B cell (primary cell): ENCODE results near the gene BZW1. TPM values are rescaled to one million over a fixed set of nuclear protein-coding genes. Genes with fewer than 3 reads are reported as not detected.

Experiments
- ATAC-seq: fragments of 200-7000 bp; cut with Tn5 transposase; one replicate; pipeline ENCODE4 v1.10.0; 2021; ENCODE audit warnings: low read depth, mild to moderate bottlenecking, moderate number of reproducible peaks, moderate library complexity
- CTCF ChIA-PET: fragments of 350-600 bp; sonication (Branson Sonifier 250); formaldehyde crosslinking; loops from one replicate; lab custom pipeline; 2021; ENCODE audit warnings: antibody characterized with exemption, inconsistent platforms; lab: Charles Lee
- POLR2A ChIA-PET: fragments of 350-600 bp; sonication (Branson Sonifier 250); formaldehyde crosslinking; loops from one replicate; lab custom pipeline; 2021; ENCODE audit warnings: antibody characterized with exemption; lab: Charles Lee
- DNase-seq: peaks from one replicate; pipeline ENCODE4 v3.0.0; 2013
- H2AFZ ChIP-seq: 2 replicates; pipeline ENCODE4 v1.6.1; 2012; ENCODE audit warnings: mild to moderate bottlenecking, low read depth, low read length; ENCODE audit not compliant: insufficient read depth, poor library complexity, severe bottlenecking
- H3K27ac ChIP-seq, 2 donors: 1 replicate in 1 of 2; 2 replicates in 1 of 2; pipeline ENCODE4 v1.5.1; 2012 to 2013; ENCODE audit warnings: low read length in 2 of 2, mild to moderate bottlenecking in 2 of 2, moderate library complexity in 1 of 2
- H3K27me3 ChIP-seq, 4 experiments: fragments of 200-600 bp in 1 of 4; sonication (generic) in 1 of 4; replicated peaks in 1 of 4; 1 replicate in 2 of 4; 2 replicates in 2 of 4; pipeline versions ENCODE4 v1.6.1 to v1.7.0; 2013 to 2016; ENCODE audit warnings: low read length in 3 of 4, mild to moderate bottlenecking in 2 of 4, mixed read lengths in 1 of 4, moderate library complexity in 1 of 4; ENCODE audit not compliant: insufficient read depth in 4 of 4, control insufficient read depth in 3 of 4; ENCODE audit errors: control extremely low read depth in 1 of 4
- H3K36me3 ChIP-seq, 2 experiments: replicated peaks in 1 of 2; 1 replicate in 1 of 2; 2 replicates in 1 of 2; pipeline versions ENCODE4 v1.6.1 to v1.7.1; 2013; ENCODE audit warnings: low read length in 1 of 2; ENCODE audit not compliant: insufficient read depth in 2 of 2, control insufficient read depth in 1 of 2; ENCODE audit errors: control extremely low read depth in 1 of 2, extremely low read depth in 1 of 2
- H3K4me1 ChIP-seq, 2 donors: fragments of 200-600 bp in 1 of 2; sonication (generic) in 1 of 2; 1 replicate in 1 of 2; 2 replicates in 1 of 2; pipeline versions ENCODE4 v1.5.1 to v1.6.1; 2013 to 2017; ENCODE audit warnings: low read length in 2 of 2; ENCODE audit not compliant: control insufficient read depth in 2 of 2, insufficient read depth in 2 of 2
- H3K4me2 ChIP-seq: replicated peaks from 2 replicates; pipeline ENCODE3; 2012; ENCODE audit warnings: mild to moderate bottlenecking, low read depth, low read length; ENCODE audit not compliant: poor library complexity, severe bottlenecking
- H3K4me3 ChIP-seq, 5 experiments: fragments of 200-600 bp in 1 of 5; sonication (generic) in 1 of 5; 1 replicate in 3 of 5; 2 replicates in 2 of 5; pipeline versions ENCODE4 v1.5.1 to v1.7.0; 2011 to 2016; ENCODE audit warnings: low read length in 4 of 5, mild to moderate bottlenecking in 4 of 5, low read depth in 2 of 5, control low read depth in 1 of 5, moderate library complexity in 1 of 5; ENCODE audit not compliant: insufficient read depth in 1 of 5; ENCODE audit errors: control extremely low read depth in 1 of 5, extremely low read depth in 1 of 5
- H3K79me2 ChIP-seq: fragments of 200-600 bp; sonication (generic); one replicate; pipeline ENCODE4 v1.6.0; 2016; ENCODE audit warnings: low read length; ENCODE audit not compliant: control insufficient read depth, insufficient read depth
- H3K9ac ChIP-seq: fragments of 200-600 bp; sonication (generic); 2 replicates; pipeline ENCODE4 v1.6.1; 2017; ENCODE audit warnings: mild to moderate bottlenecking, low read length, moderate library complexity
- H3K9me3 ChIP-seq, 3 donors: one replicate each; pipeline versions ENCODE4 v1.6.1 to v1.7.1; 2013; ENCODE audit warnings: low read length in 2 of 3; ENCODE audit not compliant: control insufficient read depth in 2 of 3, insufficient read depth in 1 of 3; ENCODE audit errors: control extremely low read depth in 1 of 3
- H4K20me1 ChIP-seq: 2 replicates; pipeline ENCODE4 v1.6.0; 2012; ENCODE audit warnings: mild to moderate bottlenecking, low read length; ENCODE audit not compliant: insufficient read depth, control insufficient read depth, poor library complexity, severe bottlenecking
- H3K27ac Mint-ChIP-seq: one replicate; pipeline ENCODE4 v1.8.0; 2021; ENCODE audit warnings: mixed read lengths
- H3K27me3 Mint-ChIP-seq: one replicate; pipeline ENCODE4 v1.8.0; 2021; ENCODE audit warnings: mixed read lengths
- H3K4me1 Mint-ChIP-seq: one replicate; pipeline ENCODE4 v1.8.0; 2021; ENCODE audit warnings: mixed read lengths
- H3K4me3 Mint-ChIP-seq: one replicate; pipeline ENCODE4 v1.8.0; 2021; ENCODE audit warnings: mixed read lengths
- H3K9me3 Mint-ChIP-seq: one replicate; pipeline ENCODE4 v1.8.0; 2022; ENCODE audit warnings: mixed read lengths; ENCODE audit not compliant: insufficient read depth
- CTCF ChIP-seq: fragments of 200-600 bp; IDR thresholded peaks from one replicate; pipeline ENCODE4 v1.8.0; 2022; ENCODE audit warnings: antibody characterized with exemption, mild to moderate bottlenecking
- EZH2 ChIP-seq: IDR thresholded peaks from 2 replicates; pipeline ENCODE4 v1.6.1; 2012; ENCODE audit warnings: borderline replicate concordance, low read depth, mild to moderate bottlenecking, moderate library complexity, low read length; ENCODE audit not compliant: insufficient read depth, poor library complexity, severe bottlenecking
- WGBS: methylation state at CpG from one replicate; pipeline ENCODE4 v1.1.5; 2013; ENCODE audit warnings: missing lambda C conversion rate; ENCODE audit not compliant: insufficient coverage; 5-methylcytosine and 5-hydroxymethylcytosine counted together
- intact Hi-C: fragments of 100-400 bp; cut with micrococcal nuclease; formaldehyde crosslinking; loops from one replicate; pipeline ENCODE4 v1.10.0; 2022
- polyA plus RNA-seq: library from polyadenylated mRNA; depleted of rRNA; stranded (reverse); fragments of >200 nt; gene quantifications from 2 replicates; pipeline ENCODE4 v1.2.3, GENCODE V29; 2012
- total RNA-seq, 2 donors: library from RNA; stranded (reverse); fragments of 120-200 nt in 1 of 2; gene quantifications; 1 replicate in 1 of 2; 2 replicates in 1 of 2; pipeline versions ENCODE4 v1.2.3 to v1.2.4, GENCODE V29; 2013 to 2022

Gene BZW1
- total and polyA plus RNA-seq, 2 donors (not counting 1 experiment from before 2014, with no cell fraction given): 53.8 to 109 TPM

GRCh38 chr2:200812122-200813022, 662 bp downstream of the BZW1 start:
- H3K4me2 ChIP-seq: peak overlapping the region; percentile 79
- under 1% methylated on average over 70 of the region's 70 CpGs for WGBS
- Mint-ChIP-seq H3K27me3 (no peaks in the 10 kb centered on the region), H3K4me1 (peaks cover 39% of the 10 kb centered on the region), H3K27ac (peak overlapping the region; percentile 99), H3K9me3 (no peaks in the 10 kb centered on the region), H3K4me3 (peak overlapping the region; percentile 94)
- H3K9me3 ChIP-seq: no peaks in the 10 kb centered on the region
- peaks cover 26 to 44% of the 10 kb centered on the region in 2 experiments for H3K36me3 ChIP-seq
- H3K27me3 ChIP-seq: no peaks in the 10 kb centered on the region
- no peak for DNase-seq
- peak; percentile 25 for ATAC-seq
- intact Hi-C loops: loop anchor here (2.0 to 10.0 kb wide), 6 partner anchors 235 to 1565 kb away; partner anchors contain the start of genes BMPR2, CFLAR, FZD7 and HYCC2
- peak overlapping the region; percentile 75 to 93 (median 92) for H3K4me3 ChIP-seq
- peak overlapping the region; percentile 99 for H3K27ac ChIP-seq
- TF ChIP-seq CTCF (peak; percentile 54), EZH2 (no peak)
- CTCF ChIA-PET: interaction anchor here (2.5 kb wide), 1 partner anchor 99 kb away, joined by 11 read pairs; no protein-coding TSS in a partner anchor
- peaks cover 33% of the 10 kb centered on the region for H3K79me2 ChIP-seq
- POLR2A ChIA-PET: interaction anchor here (1.0 to 1.6 kb wide), 3 partner anchors 52 to 304 kb away, joined by 3 to 24 read pairs (median 9); partner anchors contain the start of genes CFLAR and CLK1
- H3K9ac ChIP-seq: peak overlapping the region; percentile 96
- peak overlapping the region; percentile 91 for H2AFZ ChIP-seq
- peaks cover 19 to 24% of the 10 kb centered on the region in 2 donors for H3K4me1 ChIP-seq
- H4K20me1 ChIP-seq: peaks cover 36% of the 10 kb centered on the region
